Activated T-cell treated with anti-CD3 and anti-CD28 coated beads, Interleukin-2, amount 50 U/mL, for 24 hours (primary cell): ENCODE measurements around the gene CYP17A1.
"Not testable (repeated sequence)": the region's sequence is repeated elsewhere in the genome, so short reads cannot be mapped to it uniquely, and the experiment has no call there.

Source experiments
- DNase-seq: peaks from one replicate; pipeline ENCODE4 v3.0.0-alpha.2; 2020
- H3K27ac Mint-ChIP-seq: 2 replicates; pipeline ENCODE4 v1.8.0; 2020; ENCODE audit warnings: mild to moderate bottlenecking, mixed read lengths
- H3K27me3 Mint-ChIP-seq: 2 replicates; pipeline ENCODE4 v1.8.0; 2020; ENCODE audit warnings: mixed read lengths
- H3K36me3 Mint-ChIP-seq: 2 replicates; pipeline ENCODE4 v1.8.0; 2020; ENCODE audit warnings: low read depth, mixed read lengths
- H3K4me1 Mint-ChIP-seq: 2 replicates; pipeline ENCODE4 v1.8.0; 2020; ENCODE audit warnings: low read depth, mixed read lengths
- H3K4me3 Mint-ChIP-seq: 2 replicates; pipeline ENCODE4 v1.8.0; 2020; ENCODE audit warnings: mild to moderate bottlenecking, moderate library complexity, mixed read lengths
- H3K9me3 Mint-ChIP-seq: 2 replicates; pipeline ENCODE4 v1.8.0; 2020; ENCODE audit warnings: mixed read lengths

The CYP17A1 gene

GRCh38 chr10:102853237-102853636 lies 16.0 kb upstream of the CYP17A1 start:
- H3K9me3 Mint-ChIP-seq, H3K27me3 Mint-ChIP-seq, H3K27ac Mint-ChIP-seq, DNase-seq, H3K4me3 Mint-ChIP-seq, H3K36me3 Mint-ChIP-seq: not testable (repeated sequence)
- H3K4me1 Mint-ChIP-seq: peaks cover 17% of the 10 kb centered on the region

- DNase-seq: no peak
- Mint-ChIP-seq H3K27me3 (no peaks in the 10 kb centered on the region), H3K4me1 (peaks cover 4% of the 10 kb centered on the region), H3K27ac (no peak overlapping the region), H3K9me3 (no peaks in the 10 kb centered on the region), H3K36me3 (peaks cover 6% of the 10 kb centered on the region), H3K4me3 (no peak overlapping the region)
Observed at GRCh38 chr10:102850025-102850518, 12.9 kb upstream of the CYP17A1 start.

- DNase-seq: no peak
- no peaks in the 10 kb centered on the region for H3K36me3 Mint-ChIP-seq
- no peaks in the 10 kb centered on the region for H3K4me1 Mint-ChIP-seq
- peaks cover 2% of the 10 kb centered on the region for H3K9me3 Mint-ChIP-seq
- peaks cover 3% of the 10 kb centered on the region for H3K27me3 Mint-ChIP-seq
- no peak overlapping the region for H3K4me3 Mint-ChIP-seq
- H3K27ac Mint-ChIP-seq: no peak overlapping the region
Observed at GRCh38 chr10:102845352-102845902, 8.2 kb upstream of the CYP17A1 start.

- H3K27ac Mint-ChIP-seq: not testable (repeated sequence)
Observed at GRCh38 chr10:102844190-102844776, 7.1 kb upstream of the CYP17A1 start.

GRCh38 chr10:102843139-102843538 lies 5.9 kb upstream of the CYP17A1 start:
- not testable (repeated sequence) for H3K4me3 Mint-ChIP-seq, DNase-seq, H3K27ac Mint-ChIP-seq, H3K36me3 Mint-ChIP-seq, H3K9me3 Mint-ChIP-seq, H3K27me3 Mint-ChIP-seq, H3K4me1 Mint-ChIP-seq

More at GRCh38 chr10:102844190-102844776, 7.1 kb upstream of the CYP17A1 start:
- H3K4me3 Mint-ChIP-seq, H3K9me3 Mint-ChIP-seq, H3K36me3 Mint-ChIP-seq, H3K27me3 Mint-ChIP-seq, DNase-seq, H3K4me1 Mint-ChIP-seq: not testable (repeated sequence)

- Mint-ChIP-seq H3K27me3 (peaks cover 7% of the 10 kb centered on the region), H3K4me1 (no peaks in the 10 kb centered on the region), H3K9me3 (peaks cover 2% of the 10 kb centered on the region), H3K36me3 (no peaks in the 10 kb centered on the region), H3K4me3 (no peak overlapping the region), H3K27ac (no peak overlapping the region)
- no peak for DNase-seq
Observed at GRCh38 chr10:102841827-102842345, 4.7 kb upstream of the CYP17A1 start.

GRCh38 chr10:102838276-102838927 lies 1.2 kb upstream of the CYP17A1 start:
- H3K36me3 Mint-ChIP-seq, H3K4me3 Mint-ChIP-seq, H3K9me3 Mint-ChIP-seq, H3K4me1 Mint-ChIP-seq, DNase-seq, H3K27ac Mint-ChIP-seq: not testable (repeated sequence)
- H3K27me3 Mint-ChIP-seq: peaks cover 10% of the 10 kb centered on the region

GRCh38 chr10:102835007-102835482 lies 2.2 kb downstream of the CYP17A1 start:
- Mint-ChIP-seq H3K4me1 (peaks cover 3% of the 10 kb centered on the region), H3K27ac (no peak overlapping the region), H3K36me3 (no peaks in the 10 kb centered on the region), H3K9me3 (no peaks in the 10 kb centered on the region), H3K27me3 (peaks cover 6% of the 10 kb centered on the region), H3K4me3 (no peak overlapping the region)
- DNase-seq: peak; percentile 80

- Mint-ChIP-seq H3K4me1 (peaks cover 3% of the 10 kb centered on the region), H3K27ac (no peak overlapping the region), H3K36me3 (no peaks in the 10 kb centered on the region), H3K4me3 (no peak overlapping the region), H3K27me3 (peaks cover 3% of the 10 kb centered on the region), H3K9me3 (no peaks in the 10 kb centered on the region)
- no peak for DNase-seq
Observed at GRCh38 chr10:102834143-102834542, 3.1 kb downstream of the CYP17A1 start.

GRCh38 chr10:102832987-102833386 lies 4.2 kb downstream of the CYP17A1 start:
- no peaks in the 10 kb centered on the region for H3K36me3 Mint-ChIP-seq
- H3K4me3 Mint-ChIP-seq: no peak overlapping the region
- DNase-seq: no peak
- H3K4me1 Mint-ChIP-seq: peaks cover 3% of the 10 kb centered on the region
- no peaks in the 10 kb centered on the region for H3K9me3 Mint-ChIP-seq
- H3K27me3 Mint-ChIP-seq: peaks cover 3% of the 10 kb centered on the region
- no peak overlapping the region for H3K27ac Mint-ChIP-seq

- peaks cover 3% of the 10 kb centered on the region for H3K27me3 Mint-ChIP-seq
- H3K4me1 Mint-ChIP-seq: peaks cover 3% of the 10 kb centered on the region
- no peaks in the 10 kb centered on the region for H3K36me3 Mint-ChIP-seq
- DNase-seq: no peak
- H3K27ac Mint-ChIP-seq: no peak overlapping the region
- no peak overlapping the region for H3K4me3 Mint-ChIP-seq
- H3K9me3 Mint-ChIP-seq: no peaks in the 10 kb centered on the region
Observed at GRCh38 chr10:102832248-102832647, 5.0 kb downstream of the CYP17A1 start.

GRCh38 chr10:102831322-102832071 lies 5.7 kb downstream of the CYP17A1 start:
- H3K9me3 Mint-ChIP-seq: no peaks in the 10 kb centered on the region
- peaks cover 3% of the 10 kb centered on the region for H3K27me3 Mint-ChIP-seq
- no peaks in the 10 kb centered on the region for H3K36me3 Mint-ChIP-seq
- no peak overlapping the region for H3K4me3 Mint-ChIP-seq
- H3K27ac Mint-ChIP-seq: no peak overlapping the region
- peaks cover 3% of the 10 kb centered on the region for H3K4me1 Mint-ChIP-seq
- DNase-seq: no peak

GRCh38 chr10:102827597-102827975 lies 9.6 kb downstream of the CYP17A1 start:
- Mint-ChIP-seq H3K36me3 (no peaks in the 10 kb centered on the region), H3K9me3 (no peaks in the 10 kb centered on the region), H3K27me3 (no peaks in the 10 kb centered on the region), H3K4me1 (no peaks in the 10 kb centered on the region), H3K4me3 (no peak overlapping the region), H3K27ac (no peak overlapping the region)
- no peak for DNase-seq

- H3K27ac Mint-ChIP-seq: no peak overlapping the region
- no peaks in the 10 kb centered on the region for H3K27me3 Mint-ChIP-seq
- no peaks in the 10 kb centered on the region for H3K4me1 Mint-ChIP-seq
- no peak for DNase-seq
- H3K9me3 Mint-ChIP-seq: no peaks in the 10 kb centered on the region
- no peak overlapping the region for H3K4me3 Mint-ChIP-seq
- no peaks in the 10 kb centered on the region for H3K36me3 Mint-ChIP-seq
Observed at GRCh38 chr10:102826148-102826796, 10.9 kb downstream of the CYP17A1 start.
